Endothelial cell of umbilical vein (primary cell): ENCODE results near the gene NOTCH3. TPM values are rescaled to one million over a fixed set of nuclear protein-coding genes. Genes with fewer than 3 reads are reported as not detected.

Source experiments
- BruUV-seq: library from RNA; stranded (reverse); fragments of 400-500 nt; replicated peaks from 2 replicates; lab custom pipeline; 2021; lab: Mats Ljungman, UMichigan
- CTCF ChIA-PET: fragments of 300-600, 350-600 bp; sonication (Branson Sonifier 250); formaldehyde crosslinking; loops from one replicate; lab custom pipeline; 2021; ENCODE audit warnings: antibody characterized with exemption, inconsistent platforms; lab: Charles Lee
- POLR2A ChIA-PET: fragments of 300-600, 350-600 bp; sonication (Branson Sonifier 250); formaldehyde crosslinking; loops from one replicate; lab custom pipeline; 2021; ENCODE audit warnings: antibody characterized with exemption, inconsistent platforms; lab: Charles Lee
- DNase-seq: peaks from one replicate; pipeline ENCODE4 v3.0.0-alpha.2; 2011; ENCODE audit warnings: low read depth, low spot score
- FAIRE-seq: peaks from 2 replicates; lab custom pipeline; 2011; peaks lifted over from hg19 to GRCh38; lab: Jason Lieb, UNC
- H2AFZ ChIP-seq: 2 replicates; pipeline ENCODE4 v1.6.0; 2012; ENCODE audit warnings: low read depth, low read length, control low read depth, inconsistent platforms
- H3K27ac ChIP-seq: 2 replicates; pipeline ENCODE4 v1.5.1; 2011; ENCODE audit warnings: low read depth, mild to moderate bottlenecking, control low read depth, low read length, moderate library complexity; ENCODE audit not compliant: insufficient read depth
- H3K27me3 ChIP-seq, 2 experiments: 2 replicates each; pipeline versions ENCODE4 v1.6.0 to v1.6.1; 2011; ENCODE audit warnings: low read length in 2 of 2, mixed read lengths in 1 of 2; ENCODE audit not compliant: control insufficient read depth in 2 of 2, insufficient read depth in 2 of 2
- H3K36me3 ChIP-seq, 2 experiments: 2 replicates in 1 of 2; 3 replicates in 1 of 2; pipeline ENCODE4 v1.5.1; 2011; ENCODE audit warnings: low read length in 2 of 2, mild to moderate bottlenecking in 1 of 2, moderate library complexity in 1 of 2; ENCODE audit not compliant: control insufficient read depth in 2 of 2, insufficient read depth in 2 of 2; ENCODE audit errors: extremely low read depth in 1 of 2
- H3K4me1 ChIP-seq: 3 replicates; pipeline ENCODE4 v1.5.1; 2011; ENCODE audit warnings: mild to moderate bottlenecking, low read length; ENCODE audit not compliant: control insufficient read depth, insufficient read depth; ENCODE audit errors: extremely low read depth
- H3K4me2 ChIP-seq: 2 replicates; pipeline ENCODE4 v1.6.1; 2011; ENCODE audit warnings: low read length, control low read depth, mixed read lengths; ENCODE audit not compliant: insufficient read depth
- H3K4me3 ChIP-seq, 3 experiments: fragments of 200-600 bp in 1 of 3; sonication (generic), shearing (Covaris generic) in 1 of 3; replicated peaks in 1 of 3; 2 replicates each; pipeline ENCODE4 v1.5.1; 2011 to 2016; ENCODE audit warnings: control low read depth in 3 of 3, low read length in 3 of 3, mild to moderate bottlenecking in 2 of 3, inconsistent platforms in 1 of 3, low read depth in 1 of 3, moderate library complexity in 1 of 3; ENCODE audit not compliant: insufficient read depth in 1 of 3
- H3K79me2 ChIP-seq: 2 replicates; pipeline ENCODE4 v1.6.0; 2012; ENCODE audit warnings: low read length, inconsistent platforms; ENCODE audit not compliant: control insufficient read depth, insufficient read depth
- H3K9ac ChIP-seq: replicated peaks from 2 replicates; pipeline ENCODE3; 2011; ENCODE audit warnings: low read length, control low read depth; ENCODE audit not compliant: insufficient read depth; ENCODE audit errors: extremely low read depth
- H3K9me1 ChIP-seq: replicated peaks from 3 replicates; pipeline ENCODE4 v1.6.0; 2011; ENCODE audit warnings: mild to moderate bottlenecking, low read length; ENCODE audit not compliant: control insufficient read depth, insufficient read depth; ENCODE audit errors: extremely low read depth
- H3K9me3 ChIP-seq: replicated peaks from 2 replicates; pipeline ENCODE4 v1.5.1; 2012; ENCODE audit warnings: low read length, inconsistent platforms; ENCODE audit not compliant: control insufficient read depth, insufficient read depth
- H4K20me1 ChIP-seq: replicated peaks from 2 replicates; pipeline ENCODE3; 2011; ENCODE audit warnings: mild to moderate bottlenecking, low read length; ENCODE audit not compliant: control insufficient read depth, insufficient read depth; ENCODE audit errors: extremely low read depth
- EZH2 ChIP-seq: IDR thresholded peaks from 2 replicates; pipeline ENCODE4 v1.6.1; 2012; ENCODE audit warnings: borderline replicate concordance, low read depth, mild to moderate bottlenecking, moderate library complexity, low read length, inconsistent platforms; ENCODE audit not compliant: severe bottlenecking
- FOS ChIP-seq: IDR thresholded peaks from 2 replicates; pipeline ENCODE4 v1.6.1; 2011; ENCODE audit warnings: mild to moderate bottlenecking, low read length, moderate library complexity, borderline replicate concordance; ENCODE audit not compliant: insufficient read depth
- GATA2 ChIP-seq: IDR thresholded peaks from 2 replicates; pipeline ENCODE4 v1.7.0; 2011; ENCODE audit warnings: low read depth, mild to moderate bottlenecking, moderate library complexity, mixed read lengths, low read length; ENCODE audit not compliant: insufficient read length, insufficient read depth
- JUN ChIP-seq: IDR thresholded peaks from 2 replicates; pipeline ENCODE4 v1.6.1; 2011; ENCODE audit warnings: borderline replicate concordance, low read depth; ENCODE audit not compliant: insufficient read length, insufficient read depth
- MYC ChIP-seq: IDR thresholded peaks from one replicate; pipeline ENCODE4 v1.6.1; 2011; ENCODE audit warnings: mild to moderate bottlenecking, low read depth, low read length
- POLR2A ChIP-seq: IDR thresholded peaks from 2 replicates; pipeline ENCODE4 v1.6.1; 2012; ENCODE audit warnings: low read depth, mild to moderate bottlenecking, control low read depth, low read length
- POLR2AphosphoS5 ChIP-seq: IDR thresholded peaks from 2 replicates; pipeline ENCODE4 v1.6.1; 2012; ENCODE audit warnings: low read depth, mild to moderate bottlenecking, control low read depth, low read length, moderate library complexity; ENCODE audit not compliant: insufficient read depth
- dilution Hi-C: fragments of 300-500 bp; cut with MboI; formaldehyde crosslinking; loops from one replicate; pipeline ENCODE4 v1.15.0; 2019; ENCODE audit warnings: low sequenced_read_pairs; ENCODE audit not compliant: extremely low pct_ligation_motif_present
- intact Hi-C: fragments of 100-400 bp; cut with micrococcal nuclease; formaldehyde crosslinking; loops from one replicate; pipeline ENCODE4 v1.10.0; 2022
- polyA plus RNA-seq, 4 experiments: library from polyadenylated mRNA; depleted of rRNA in 3 of 4; stranded (reverse) in 3 of 4; unstranded in 1 of 4; fragments of >200 nt; gene quantifications; 2 replicates each; pipeline versions ENCODE4 v1.2.1 to v1.2.3, GENCODE V29; 2011 to 2012; ENCODE audit warnings: missing spikeins in 1 of 4
- total RNA-seq: library from RNA; stranded (reverse); gene quantifications from 2 replicates; pipeline ENCODE4 v1.2.3, GENCODE V29; 2021
- TF ChIP-seq, protein P1 (sequence below): IDR thresholded peaks from 2 replicates; pipeline ENCODE4 v1.6.1; 2011; ENCODE audit not compliant: insufficient read depth, insufficient read length
- TF ChIP-seq, protein P2 (sequence below), 2 donors: IDR thresholded peaks; 1 replicate in 1 of 2; 2 replicates in 1 of 2; pipeline ENCODE4 v1.5.1; 2011; ENCODE audit warnings: low read length in 2 of 2, mild to moderate bottlenecking in 2 of 2, moderate library complexity in 2 of 2, control low read depth in 1 of 2, inconsistent platforms in 1 of 2, low read depth in 1 of 2; ENCODE audit not compliant: insufficient read depth in 1 of 2; ENCODE audit errors: extremely low read depth in 1 of 2

Gene NOTCH3
- total and polyA plus RNA-seq, 2 donors (not counting 3 experiments of a cell fraction or from before 2014, with no cell fraction given): 0.63 to 1.5 TPM

DNA sequence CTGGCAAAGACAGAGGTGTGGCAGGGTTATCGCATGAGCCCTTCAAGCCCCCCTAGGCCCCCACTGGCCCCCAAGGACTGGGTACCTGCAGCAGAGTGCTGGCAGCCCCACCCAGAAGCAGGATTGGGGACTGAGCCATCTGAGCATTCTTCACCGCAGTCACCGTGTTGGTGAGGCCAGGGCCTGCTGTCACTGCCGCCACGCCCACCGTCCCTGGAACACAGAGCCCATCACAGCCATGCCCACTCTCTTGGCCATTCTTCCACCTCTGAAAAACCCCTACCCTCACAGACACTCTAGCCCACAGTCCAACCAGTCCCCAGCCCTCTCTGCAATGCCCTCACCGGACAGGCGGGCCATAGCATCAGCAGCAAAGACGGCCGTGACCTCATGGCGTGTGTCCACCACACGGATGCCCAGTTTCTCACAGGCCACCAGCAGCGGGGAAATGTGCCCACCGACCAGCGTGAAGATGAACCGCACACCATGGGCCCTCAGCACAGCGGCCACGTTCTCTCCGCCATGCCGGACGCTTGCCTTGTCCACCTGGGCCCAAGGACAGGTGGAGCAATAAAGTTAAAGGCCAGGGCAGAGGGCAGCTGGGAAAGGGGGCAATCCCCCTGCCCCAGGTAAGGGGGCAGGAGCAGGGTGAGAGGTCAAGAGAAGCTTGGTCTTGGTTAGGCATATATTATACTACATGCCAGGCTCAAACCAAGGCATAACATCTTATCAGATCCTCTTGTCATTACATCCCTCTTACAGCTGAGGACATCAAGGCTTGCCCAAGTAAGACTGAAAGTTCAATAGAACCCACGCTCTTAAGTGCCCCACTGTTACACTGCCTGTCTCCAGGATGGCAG lies 77.5 kb downstream of the NOTCH3 start:
- DNase-seq: no peak
- intact Hi-C loops (no loop called here), dilution Hi-C loops (no loop called here)
- ChIA-PET POLR2A (no interaction called here), CTCF (interaction anchor here (1.4 to 3.9 kb wide), 3 partner anchors 12 to 31 kb away, joined by 4 to 30 read pairs (median 6); no protein-coding TSS in a partner anchor)
- H3K9ac ChIP-seq: no peak overlapping the region
- no peaks in the 10 kb centered on the region for H3K9me1 ChIP-seq
- no peaks in the 10 kb centered on the region for H3K9me3 ChIP-seq
- no peak overlapping the region for H2AFZ ChIP-seq
- TF ChIP-seq, protein P1, sequence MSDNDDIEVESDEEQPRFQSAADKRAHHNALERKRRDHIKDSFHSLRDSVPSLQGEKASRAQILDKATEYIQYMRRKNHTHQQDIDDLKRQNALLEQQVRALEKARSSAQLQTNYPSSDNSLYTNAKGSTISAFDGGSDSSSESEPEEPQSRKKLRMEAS: no peak
- TF ChIP-seq MYC (no peak), POLR2AphosphoS5 (no peak), POLR2A (no peak), EZH2 (no peak), GATA2 (no peak), JUN (no peak), FOS (no peak)
- TF ChIP-seq, protein P2, sequence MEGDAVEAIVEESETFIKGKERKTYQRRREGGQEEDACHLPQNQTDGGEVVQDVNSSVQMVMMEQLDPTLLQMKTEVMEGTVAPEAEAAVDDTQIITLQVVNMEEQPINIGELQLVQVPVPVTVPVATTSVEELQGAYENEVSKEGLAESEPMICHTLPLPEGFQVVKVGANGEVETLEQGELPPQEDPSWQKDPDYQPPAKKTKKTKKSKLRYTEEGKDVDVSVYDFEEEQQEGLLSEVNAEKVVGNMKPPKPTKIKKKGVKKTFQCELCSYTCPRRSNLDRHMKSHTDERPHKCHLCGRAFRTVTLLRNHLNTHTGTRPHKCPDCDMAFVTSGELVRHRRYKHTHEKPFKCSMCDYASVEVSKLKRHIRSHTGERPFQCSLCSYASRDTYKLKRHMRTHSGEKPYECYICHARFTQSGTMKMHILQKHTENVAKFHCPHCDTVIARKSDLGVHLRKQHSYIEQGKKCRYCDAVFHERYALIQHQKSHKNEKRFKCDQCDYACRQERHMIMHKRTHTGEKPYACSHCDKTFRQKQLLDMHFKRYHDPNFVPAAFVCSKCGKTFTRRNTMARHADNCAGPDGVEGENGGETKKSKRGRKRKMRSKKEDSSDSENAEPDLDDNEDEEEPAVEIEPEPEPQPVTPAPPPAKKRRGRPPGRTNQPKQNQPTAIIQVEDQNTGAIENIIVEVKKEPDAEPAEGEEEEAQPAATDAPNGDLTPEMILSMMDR (IDR thresholded peaks at IDR 0.05; ENCODE audit: extremely low read depth in 1 of 2, insufficient read depth in 1 of 2, low read depth in 1 of 2, low read length in 2 of 2): no peak
- no TSS peak for BruUV-seq
- no peak overlapping the region for H3K4me2 ChIP-seq
- peaks cover 3% of the 10 kb centered on the region for H3K4me1 ChIP-seq
- no peak overlapping the region for H3K27ac ChIP-seq
- peaks cover 10% of the 10 kb centered on the region for H3K79me2 ChIP-seq
- H3K36me3 ChIP-seq: peaks cover 13 to 28% of the 10 kb centered on the region in 2 experiments
- FAIRE-seq: no peak
- H3K4me3 ChIP-seq: no peak overlapping the region
- H3K27me3 ChIP-seq: no peaks in the 10 kb centered on the region
- no peaks in the 10 kb centered on the region for H4K20me1 ChIP-seq
